ENCODE measurements around the gene ZFR.

DNA sequence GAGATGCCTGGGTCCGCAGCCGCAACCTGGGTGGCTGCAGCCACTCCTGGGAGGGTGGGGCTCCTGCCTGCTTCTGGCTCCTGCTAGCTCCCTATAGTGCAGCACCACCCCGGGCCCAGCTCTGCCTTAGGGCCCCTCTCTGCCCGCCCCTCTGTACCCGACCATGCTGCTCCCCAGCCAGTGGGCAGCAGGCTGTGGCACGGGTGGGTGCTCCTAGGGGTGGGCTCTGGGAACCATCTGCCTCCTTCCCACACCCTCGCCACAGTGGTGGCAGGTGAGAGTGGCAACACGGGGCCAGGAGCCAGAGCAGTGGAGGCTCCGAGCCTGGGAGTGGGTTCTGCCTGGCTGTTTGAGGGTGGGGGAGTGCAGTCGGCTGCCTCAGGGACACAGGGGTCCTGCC is 124.0 kb downstream of the ZFR start:
- no peak for TF ChIP-seq CTCF (IDR thresholded peaks at IDR 0.05; ENCODE audit: poor library complexity)
- no peak for TF ChIP-seq EZH2 (IDR thresholded peaks at IDR 0.05; ENCODE audit: borderline replicate concordance)
- no peak for TF ChIP-seq EZH2phosphoT487 (IDR thresholded peaks at IDR 0.05; ENCODE audit: low read depth, severe bottlenecking, unreplicated experiment)
